B cell (primary cell): ENCODE measurements around the gene OR1N2. TPM values are rescaled to one million over a fixed set of nuclear protein-coding genes. Genes with fewer than 3 reads are reported as not detected.

ENCODE experiments used
- ATAC-seq: fragments of 200-7000 bp; cut with Tn5 transposase; one replicate; pipeline ENCODE4 v1.10.0; 2021; ENCODE audit warnings: low read depth, mild to moderate bottlenecking, moderate number of reproducible peaks, moderate library complexity
- CTCF ChIA-PET: fragments of 350-600 bp; sonication (Branson Sonifier 250); formaldehyde crosslinking; loops from one replicate; lab custom pipeline; 2021; ENCODE audit warnings: antibody characterized with exemption, inconsistent platforms; lab: Charles Lee
- POLR2A ChIA-PET: fragments of 350-600 bp; sonication (Branson Sonifier 250); formaldehyde crosslinking; loops from one replicate; lab custom pipeline; 2021; ENCODE audit warnings: antibody characterized with exemption; lab: Charles Lee
- DNase-seq: peaks from one replicate; pipeline ENCODE4 v3.0.0; 2013
- H2AFZ ChIP-seq: 2 replicates; pipeline ENCODE4 v1.6.1; 2012; ENCODE audit warnings: mild to moderate bottlenecking, low read depth, low read length; ENCODE audit not compliant: insufficient read depth, poor library complexity, severe bottlenecking
- H3K27ac ChIP-seq, 2 donors: 1 replicate in 1 of 2; 2 replicates in 1 of 2; pipeline ENCODE4 v1.5.1; 2012 to 2013; ENCODE audit warnings: low read length in 2 of 2, mild to moderate bottlenecking in 2 of 2, moderate library complexity in 1 of 2
- H3K27me3 ChIP-seq, 4 experiments: fragments of 200-600 bp in 1 of 4; sonication (generic) in 1 of 4; replicated peaks in 1 of 4; 1 replicate in 2 of 4; 2 replicates in 2 of 4; pipeline versions ENCODE4 v1.6.1 to v1.7.0; 2013 to 2016; ENCODE audit warnings: low read length in 3 of 4, mild to moderate bottlenecking in 2 of 4, mixed read lengths in 1 of 4, moderate library complexity in 1 of 4; ENCODE audit not compliant: insufficient read depth in 4 of 4, control insufficient read depth in 3 of 4; ENCODE audit errors: control extremely low read depth in 1 of 4
- H3K36me3 ChIP-seq, 2 experiments: replicated peaks in 1 of 2; 1 replicate in 1 of 2; 2 replicates in 1 of 2; pipeline versions ENCODE4 v1.6.1 to v1.7.1; 2013; ENCODE audit warnings: low read length in 1 of 2; ENCODE audit not compliant: insufficient read depth in 2 of 2, control insufficient read depth in 1 of 2; ENCODE audit errors: control extremely low read depth in 1 of 2, extremely low read depth in 1 of 2
- H3K4me1 ChIP-seq, 2 donors: fragments of 200-600 bp in 1 of 2; sonication (generic) in 1 of 2; 1 replicate in 1 of 2; 2 replicates in 1 of 2; pipeline versions ENCODE4 v1.5.1 to v1.6.1; 2013 to 2017; ENCODE audit warnings: low read length in 2 of 2; ENCODE audit not compliant: control insufficient read depth in 2 of 2, insufficient read depth in 2 of 2
- H3K4me2 ChIP-seq: replicated peaks from 2 replicates; pipeline ENCODE3; 2012; ENCODE audit warnings: mild to moderate bottlenecking, low read depth, low read length; ENCODE audit not compliant: poor library complexity, severe bottlenecking
- H3K4me3 ChIP-seq, 5 experiments: fragments of 200-600 bp in 1 of 5; sonication (generic) in 1 of 5; 1 replicate in 3 of 5; 2 replicates in 2 of 5; pipeline versions ENCODE4 v1.5.1 to v1.7.0; 2011 to 2016; ENCODE audit warnings: low read length in 4 of 5, mild to moderate bottlenecking in 4 of 5, low read depth in 2 of 5, control low read depth in 1 of 5, moderate library complexity in 1 of 5; ENCODE audit not compliant: insufficient read depth in 1 of 5; ENCODE audit errors: control extremely low read depth in 1 of 5, extremely low read depth in 1 of 5
- H3K79me2 ChIP-seq: fragments of 200-600 bp; sonication (generic); one replicate; pipeline ENCODE4 v1.6.0; 2016; ENCODE audit warnings: low read length; ENCODE audit not compliant: control insufficient read depth, insufficient read depth
- H3K9ac ChIP-seq: fragments of 200-600 bp; sonication (generic); 2 replicates; pipeline ENCODE4 v1.6.1; 2017; ENCODE audit warnings: mild to moderate bottlenecking, low read length, moderate library complexity
- H3K9me3 ChIP-seq, 3 donors: one replicate each; pipeline versions ENCODE4 v1.6.1 to v1.7.1; 2013; ENCODE audit warnings: low read length in 2 of 3; ENCODE audit not compliant: control insufficient read depth in 2 of 3, insufficient read depth in 1 of 3; ENCODE audit errors: control extremely low read depth in 1 of 3
- H4K20me1 ChIP-seq: 2 replicates; pipeline ENCODE4 v1.6.0; 2012; ENCODE audit warnings: mild to moderate bottlenecking, low read length; ENCODE audit not compliant: insufficient read depth, control insufficient read depth, poor library complexity, severe bottlenecking
- H3K27ac Mint-ChIP-seq: one replicate; pipeline ENCODE4 v1.8.0; 2021; ENCODE audit warnings: mixed read lengths
- H3K27me3 Mint-ChIP-seq: one replicate; pipeline ENCODE4 v1.8.0; 2021; ENCODE audit warnings: mixed read lengths
- H3K4me1 Mint-ChIP-seq: one replicate; pipeline ENCODE4 v1.8.0; 2021; ENCODE audit warnings: mixed read lengths
- H3K4me3 Mint-ChIP-seq: one replicate; pipeline ENCODE4 v1.8.0; 2021; ENCODE audit warnings: mixed read lengths
- H3K9me3 Mint-ChIP-seq: one replicate; pipeline ENCODE4 v1.8.0; 2022; ENCODE audit warnings: mixed read lengths; ENCODE audit not compliant: insufficient read depth
- CTCF ChIP-seq: fragments of 200-600 bp; IDR thresholded peaks from one replicate; pipeline ENCODE4 v1.8.0; 2022; ENCODE audit warnings: antibody characterized with exemption, mild to moderate bottlenecking
- EZH2 ChIP-seq: IDR thresholded peaks from 2 replicates; pipeline ENCODE4 v1.6.1; 2012; ENCODE audit warnings: borderline replicate concordance, low read depth, mild to moderate bottlenecking, moderate library complexity, low read length; ENCODE audit not compliant: insufficient read depth, poor library complexity, severe bottlenecking
- WGBS: methylation state at CpG from one replicate; pipeline ENCODE4 v1.1.5; 2013; ENCODE audit warnings: missing lambda C conversion rate; ENCODE audit not compliant: insufficient coverage; 5-methylcytosine and 5-hydroxymethylcytosine counted together
- intact Hi-C: fragments of 100-400 bp; cut with micrococcal nuclease; formaldehyde crosslinking; loops from one replicate; pipeline ENCODE4 v1.10.0; 2022
- polyA plus RNA-seq: library from polyadenylated mRNA; depleted of rRNA; stranded (reverse); fragments of >200 nt; gene quantifications from 2 replicates; pipeline ENCODE4 v1.2.3, GENCODE V29; 2012
- total RNA-seq, 2 donors: library from RNA; stranded (reverse); fragments of 120-200 nt in 1 of 2; gene quantifications; 1 replicate in 1 of 2; 2 replicates in 1 of 2; pipeline versions ENCODE4 v1.2.3 to v1.2.4, GENCODE V29; 2013 to 2022

Gene OR1N2
- total and polyA plus RNA-seq, 2 donors (not counting 1 experiment from before 2014, with no cell fraction given): not detected

- no peaks in the 10 kb centered on the region for H3K36me3 ChIP-seq
- no peak within 1 kb of the TSS for H2AFZ ChIP-seq
- H4K20me1 ChIP-seq: no peaks in the 10 kb centered on the region
- no peaks in the 10 kb centered on the region for H3K4me1 Mint-ChIP-seq
- H3K27ac Mint-ChIP-seq: no peak within 1 kb of the TSS
- ATAC-seq (no peak), DNase-seq (no peak)
- no peak within 1 kb of the TSS for H3K9ac ChIP-seq
- no CpG with 5 or more reads among the region's 4 CpGs for WGBS
- ChIA-PET POLR2A (no interaction called here), CTCF (no interaction called here)
- H3K9me3 ChIP-seq: no peaks in the 10 kb centered on the region
- H3K4me3 ChIP-seq: no peak within 1 kb of the TSS
- no peaks in the 10 kb centered on the region for H3K9me3 Mint-ChIP-seq
- H3K27me3 Mint-ChIP-seq: peaks cover 31% of the 10 kb centered on the region
- H3K4me1 ChIP-seq: no peaks in the 10 kb centered on the region
- H3K27ac ChIP-seq: no peak within 1 kb of the TSS
- TF ChIP-seq CTCF (no peak), EZH2 (no peak)
- H3K4me2 ChIP-seq: no peak within 1 kb of the TSS
- intact Hi-C loops: no loop called here
- no peaks in the 10 kb centered on the region for H3K79me2 ChIP-seq
- H3K4me3 Mint-ChIP-seq: no peak within 1 kb of the TSS
- H3K27me3 ChIP-seq: peaks cover 0 to 10% (median 4%) of the 10 kb centered on the region in 4 experiments
These were observed 34.1 kb upstream of the OR1N2 start, which contains the start of gene OR1J4 for GRCh38 chr9:122518841-122519240. TSS of gene OR1J4 (plus strand) at chr9:122519141. CDS start at chr9:122519141, 0 bp downstream.

GRCh38 chr9:122519376-122519775 is 33.5 kb upstream of the OR1N2 start:
- Histone ChIP-seq H3K27ac (no peak overlapping the region), H3K36me3 (no peaks in the 10 kb centered on the region), H2AFZ (no peak overlapping the region), H3K4me3 (no peak overlapping the region), H3K4me1 (no peaks in the 10 kb centered on the region), H3K9me3 (no peaks in the 10 kb centered on the region), H3K9ac (no peak overlapping the region), H3K4me2 (no peak overlapping the region), H3K79me2 (no peaks in the 10 kb centered on the region), H4K20me1 (no peaks in the 10 kb centered on the region), H3K27me3 (peaks cover 0 to 10% (median 4%) of the 10 kb centered on the region in 4 experiments)
- CTCF ChIA-PET: interaction anchor here (1.0 kb wide), 1 partner anchor 14 kb away, joined by 3 read pairs; no protein-coding TSS in a partner anchor
- 93% methylated on average over 3 of the region's 3 CpGs for WGBS
- Mint-ChIP-seq H3K4me3 (no peak overlapping the region), H3K27me3 (peaks cover 33% of the 10 kb centered on the region), H3K4me1 (no peaks in the 10 kb centered on the region), H3K27ac (no peak overlapping the region), H3K9me3 (no peaks in the 10 kb centered on the region)
- POLR2A ChIA-PET: no interaction called here
- DNase-seq (no peak), ATAC-seq (no peak)
- no peak for TF ChIP-seq CTCF
- intact Hi-C loops: no loop called here
